Limb (tissue), 2 donors: Measurements from ENCODE around the gene CSNK2A3.

Experiments
- DNase-seq, 2 donors: peaks; one replicate each; pipeline ENCODE4 v3.0.0-alpha.2; 2016; ENCODE audit errors: extremely low spot score in 2 of 2

CSNK2A3 gene

DNA sequence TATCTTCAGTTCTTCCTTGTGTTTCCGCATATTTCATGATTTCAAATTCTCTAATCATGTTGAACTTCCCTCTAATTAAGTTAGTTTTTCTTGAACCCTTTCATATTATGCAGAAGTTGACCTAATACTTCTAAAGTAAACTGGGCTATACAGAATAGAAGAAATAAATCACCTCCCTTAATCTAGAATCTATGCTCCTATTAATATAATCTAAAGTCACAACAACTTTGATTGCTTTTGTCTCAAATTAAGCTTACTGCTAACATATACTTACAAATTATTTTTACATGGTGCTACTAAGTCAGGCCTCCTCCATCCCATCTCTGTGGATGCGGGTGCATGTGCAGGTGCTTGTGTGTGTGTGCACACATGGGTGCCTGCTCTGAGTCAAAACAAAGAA is 27.3 kb upstream of the CSNK2A3 start:
- DNase-seq: no peak

- DNase-seq: peak in 1 of 2 donors; percentile 6
Observed at GRCh38 chr11:11379661-11380060, 26.6 kb upstream of the CSNK2A3 start.

GRCh38 chr11:11378184-11378940 is 25.3 kb upstream of the CSNK2A3 start:
- peak in 1 of 2 donors; percentile 21 for DNase-seq

DNA sequence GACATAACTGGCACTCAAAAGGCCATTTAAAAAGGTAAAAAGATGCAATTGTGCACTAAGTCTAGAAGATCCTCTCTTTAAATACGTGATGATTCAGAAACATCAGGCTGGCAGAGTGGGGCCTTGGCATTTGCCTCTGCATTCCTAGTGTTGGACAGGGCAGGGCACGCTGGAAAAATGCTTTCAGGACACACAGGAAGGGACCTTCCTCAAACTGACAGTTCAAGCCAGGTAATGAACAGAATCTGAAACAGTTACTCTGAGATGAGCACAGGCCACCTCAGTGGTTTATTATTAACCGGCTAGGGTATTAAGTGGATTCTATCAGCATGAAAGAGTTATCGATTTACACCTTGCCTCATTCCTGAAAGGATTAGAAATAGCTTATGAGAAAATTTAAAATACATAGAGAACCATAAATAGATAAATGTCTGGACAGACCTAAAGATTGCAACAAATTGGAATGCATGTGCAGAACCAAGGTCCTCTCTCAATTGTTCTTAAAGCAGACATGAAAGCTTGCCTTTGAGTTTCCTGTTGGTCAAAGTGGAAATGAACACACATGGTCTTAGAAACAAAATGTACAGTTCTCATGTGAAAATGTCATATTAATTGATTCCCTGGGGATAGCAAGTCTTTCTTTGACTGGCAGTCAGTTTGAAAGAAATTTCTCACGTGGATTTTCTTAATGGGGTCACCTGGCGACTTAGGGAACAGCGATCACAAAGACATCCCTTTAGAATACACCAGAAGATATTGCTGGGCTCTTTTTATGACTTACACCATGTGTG is 21.5 kb upstream of the CSNK2A3 start:
- peak in 1 of 2 donors; percentile 1 for DNase-seq

DNA sequence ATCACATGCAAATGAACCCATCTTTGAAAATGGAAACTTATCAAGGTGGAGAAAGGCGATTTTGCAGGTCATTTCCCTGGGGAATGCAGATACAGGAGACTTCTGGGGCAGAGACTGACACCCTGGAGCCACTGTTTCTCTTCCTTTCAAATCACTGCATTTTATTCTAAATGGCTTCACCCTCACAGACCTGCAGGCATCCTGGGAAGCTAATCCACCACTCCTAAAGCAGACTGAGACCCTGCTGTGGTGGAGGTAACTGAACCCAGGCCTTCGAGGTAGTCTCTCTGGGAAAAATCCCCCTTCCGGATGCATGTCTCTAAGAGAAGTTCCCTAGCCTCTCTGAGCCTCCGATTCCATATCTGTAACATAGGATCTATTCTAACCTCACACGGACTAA is 20.9 kb upstream of the CSNK2A3 start:
- no peak for DNase-seq

GRCh38 chr11:11372461-11372860 is 19.4 kb upstream of the CSNK2A3 start:
- DNase-seq: peak in 1 of 2 donors; percentile 17

DNA sequence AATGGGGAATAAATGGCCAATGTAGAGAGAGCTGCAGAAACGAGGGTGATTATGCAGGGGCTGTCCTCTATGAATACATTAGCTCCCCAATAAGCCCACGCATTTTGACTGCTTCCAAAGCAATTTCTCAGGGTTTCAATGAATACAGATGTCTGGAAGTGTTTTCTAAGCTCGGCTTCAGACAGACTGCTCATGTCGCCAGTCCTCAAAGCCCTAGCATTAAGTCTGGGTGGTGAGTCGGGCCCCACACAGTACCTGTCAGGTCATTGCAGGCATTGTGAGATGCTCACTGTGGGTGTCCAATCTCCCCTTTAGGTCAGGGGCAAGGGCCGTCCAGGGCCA is 17.9 kb upstream of the CSNK2A3 start:
- DNase-seq: peak in 1 of 2 donors; percentile 9

GRCh38 chr11:11370255-11370961 is 17.4 kb upstream of the CSNK2A3 start:
- DNase-seq: peak in 1 of 2 donors; percentile 4

- DNase-seq: no peak
Observed at GRCh38 chr11:11366793-11367192, 13.7 kb upstream of the CSNK2A3 start.

GRCh38 chr11:11363674-11364073 is 10.6 kb upstream of the CSNK2A3 start:
- peak in 1 of 2 donors; percentile 0 for DNase-seq

DNA sequence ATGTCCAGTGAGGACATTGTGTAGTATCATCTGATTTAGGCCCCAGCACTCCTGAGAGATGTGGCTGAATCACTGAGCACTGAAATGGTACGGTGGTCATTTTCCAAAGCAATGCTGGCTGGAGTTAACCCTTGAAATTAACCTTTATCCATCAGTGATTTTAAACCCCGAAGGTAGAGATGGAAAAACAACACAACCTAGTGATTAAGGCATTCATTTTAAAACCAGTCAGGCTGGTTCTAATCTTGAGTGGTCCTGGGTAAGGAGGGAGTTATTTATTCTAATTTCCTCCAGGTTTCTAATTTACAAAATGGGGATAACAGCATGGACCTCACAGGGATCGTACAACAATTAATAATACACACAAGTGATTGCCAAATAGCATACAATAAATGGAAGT is 6.6 kb upstream of the CSNK2A3 start:
- no peak for DNase-seq

- peak in 1 of 2 donors; percentile 11 for DNase-seq
Observed at GRCh38 chr11:11356842-11357241, 3.8 kb upstream of the CSNK2A3 start.

DNA sequence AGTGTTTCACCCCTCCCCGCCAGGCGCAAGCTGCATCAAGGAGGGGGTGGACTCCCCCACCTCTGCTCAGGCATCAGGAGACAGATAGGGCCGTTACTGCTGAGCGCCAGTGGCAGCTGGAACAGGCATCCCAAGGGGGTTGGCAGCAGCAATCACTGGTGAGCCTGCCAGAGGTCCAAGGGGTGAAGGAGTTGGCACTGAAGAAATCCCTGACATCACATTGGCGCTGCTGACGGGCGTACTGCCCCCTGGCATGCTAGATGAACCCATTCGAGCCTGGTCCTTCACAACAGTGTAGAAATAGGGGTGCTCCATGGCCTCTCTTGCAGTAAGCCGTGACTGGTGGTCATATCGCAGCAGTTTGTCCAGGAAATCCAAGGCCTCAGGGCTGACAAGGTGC is 1.2 kb downstream of the CSNK2A3 start:
- peak in 1 of 2 donors; percentile 1 for DNase-seq

DNA sequence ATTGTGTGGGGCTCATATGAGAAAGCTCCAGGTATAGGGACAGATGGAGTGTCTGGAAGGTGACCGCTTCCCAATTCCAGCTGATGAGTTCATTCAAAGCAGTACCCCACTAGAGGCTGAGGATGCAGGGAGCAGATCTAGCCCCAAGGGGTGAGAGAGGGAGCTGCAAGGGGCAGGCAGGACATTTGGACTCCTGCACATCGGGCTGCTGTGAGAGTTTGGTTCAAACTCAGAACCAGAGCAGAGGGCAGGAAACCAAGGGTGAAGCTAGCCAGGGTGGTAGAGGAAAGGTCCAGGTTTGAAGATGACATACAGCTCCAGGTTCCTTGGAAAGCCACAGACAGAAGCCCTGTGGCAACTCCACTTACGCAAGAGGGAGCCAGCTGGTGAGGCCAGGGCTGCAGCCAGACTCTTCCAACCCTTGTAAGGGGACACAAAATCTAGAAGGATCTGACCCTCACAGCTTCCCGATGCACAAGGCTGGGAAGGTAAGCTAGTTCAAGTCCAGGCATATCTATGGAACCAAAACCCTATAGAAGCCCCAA is 1.9 kb downstream of the CSNK2A3 start:
- DNase-seq: peak in 1 of 2 donors; percentile 11

DNA sequence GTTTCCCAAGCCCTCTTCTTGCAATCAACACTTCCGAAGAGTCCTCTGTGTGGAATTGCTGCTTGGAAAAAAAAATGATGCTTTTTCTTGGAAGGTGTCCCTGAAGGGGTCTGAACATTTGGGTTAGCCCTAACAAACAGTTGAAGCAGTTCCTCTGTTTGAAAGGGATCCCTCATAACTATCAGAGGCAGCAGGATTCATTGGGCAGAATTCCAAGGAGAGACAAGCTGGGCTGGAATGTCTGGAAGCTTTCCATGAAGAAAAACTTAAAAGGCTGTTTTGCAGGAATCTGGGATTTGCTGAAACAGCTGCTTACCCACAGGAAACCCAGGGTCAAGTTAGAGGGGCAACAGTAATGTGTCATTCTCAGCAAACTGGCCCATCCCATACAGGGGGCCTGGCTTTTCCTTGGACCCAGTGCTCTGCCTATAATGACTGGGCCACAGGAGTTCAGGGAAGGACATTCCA is 3.1 kb downstream of the CSNK2A3 start:
- DNase-seq: peak; percentile 55 to 91

DNA sequence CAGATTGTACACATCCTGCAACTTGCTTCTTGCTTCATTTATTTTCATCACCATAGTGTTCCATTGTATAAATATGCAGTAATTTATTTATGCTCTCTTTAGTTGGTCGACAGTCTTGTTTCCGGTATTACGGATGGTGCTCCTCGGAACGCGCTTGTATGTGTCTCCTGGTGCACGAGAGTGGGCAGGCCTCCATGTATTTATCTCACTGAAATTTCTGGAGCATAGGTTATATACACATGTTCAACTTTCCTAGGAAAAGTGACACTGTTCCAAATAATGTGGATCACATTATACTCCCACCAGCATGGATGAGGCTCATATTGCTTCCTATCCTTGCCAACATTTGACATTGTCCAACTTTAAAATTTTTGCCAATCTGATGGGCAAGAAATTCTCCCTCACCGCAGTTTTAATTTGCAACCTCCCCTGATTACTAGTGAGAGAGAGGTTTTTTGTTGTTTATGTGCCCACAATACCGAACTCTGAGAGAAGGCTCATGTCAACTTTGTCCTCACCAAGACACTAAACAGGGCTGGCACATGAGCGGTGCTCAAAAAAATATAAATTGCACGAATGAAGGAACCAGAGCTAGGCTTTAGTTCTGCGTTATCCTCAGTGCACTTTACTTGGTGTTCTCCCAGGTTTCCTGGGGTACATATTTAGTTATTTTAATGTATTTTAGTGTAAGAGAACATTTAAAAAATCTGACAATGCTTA is 3.8 kb downstream of the CSNK2A3 start:
- DNase-seq: peak in 1 of 2 donors; percentile 68

DNA sequence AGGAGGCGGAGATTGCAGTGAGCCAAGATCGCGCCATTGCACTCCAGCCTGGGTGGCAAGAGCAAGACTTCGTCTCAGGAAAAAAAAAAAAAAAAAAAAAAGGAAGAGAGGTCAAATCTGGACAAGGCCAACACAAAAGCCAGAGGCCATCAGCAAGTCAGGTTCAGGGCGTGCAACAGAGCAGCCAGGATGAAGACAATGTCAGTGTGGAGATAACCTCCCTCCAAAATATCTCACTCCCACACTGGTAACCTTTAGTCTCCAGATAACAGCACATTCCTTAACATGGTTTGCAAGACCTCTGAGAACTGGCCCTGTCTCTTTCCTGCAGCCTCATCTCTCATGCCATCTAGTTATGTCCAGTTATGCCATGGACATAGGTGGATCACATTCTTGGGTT is 4.7 kb downstream of the CSNK2A3 start:
- DNase-seq: no peak

GRCh38 chr11:11347592-11347991 is 5.5 kb downstream of the CSNK2A3 start:
- DNase-seq: peak in 1 of 2 donors; percentile 55

- no peak for DNase-seq
Observed at GRCh38 chr11:11346303-11346702, 6.7 kb downstream of the CSNK2A3 start.

DNA sequence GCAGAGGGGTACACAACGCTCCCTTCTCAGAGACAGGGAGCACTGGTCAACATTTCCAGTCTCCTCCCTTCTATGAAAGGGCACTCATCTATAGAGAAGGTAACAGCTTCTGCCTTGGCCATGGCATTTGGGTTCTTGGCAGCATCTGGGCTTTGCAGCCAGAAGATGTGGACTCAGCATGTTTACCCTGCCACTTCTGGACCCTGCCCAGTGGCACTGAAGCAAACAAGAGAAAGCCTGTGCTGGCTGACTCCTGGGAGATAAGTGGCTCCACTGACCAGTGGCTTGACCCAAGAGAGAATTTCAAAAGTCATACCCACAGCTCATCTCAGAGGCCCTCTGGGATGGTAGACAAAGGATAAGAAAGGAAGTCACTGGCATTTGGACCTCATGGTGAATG is 8.0 kb downstream of the CSNK2A3 start:
- no peak for DNase-seq

GRCh38 chr11:11344045-11344444 is 9.0 kb downstream of the CSNK2A3 start:
- no peak for DNase-seq
